Activated CD8-positive, alpha-beta memory T cell treated with anti-CD3 and anti-CD28 coated beads for 36 hours (primary cell): ENCODE results near the gene TGIF2. TPM values are rescaled to one million over a fixed set of nuclear protein-coding genes. Genes with fewer than 3 reads are reported as not detected.

Experiments used
- CTCF ChIA-PET: fragments of 350-600 bp; sonication (Branson Sonifier 250); formaldehyde crosslinking; loops from one replicate; lab custom pipeline; 2021; ENCODE audit warnings: antibody characterized with exemption; lab: Charles Lee
- POLR2A ChIA-PET: fragments of 350-600 bp; sonication (Branson Sonifier 250); formaldehyde crosslinking; loops from one replicate; lab custom pipeline; 2021; ENCODE audit warnings: antibody characterized with exemption; lab: Charles Lee
- total RNA-seq, 2 experiments: library from RNA; stranded (reverse); gene quantifications; one replicate each; pipeline ENCODE4 v1.2.3, GENCODE V29; 2021

TGIF2 gene
- total RNA-seq, 2 experiments from 2014 or later: 52.5 to 53.1 TPM

GRCh38 chr20:36593347-36593929 lies 20.0 kb downstream of the TGIF2 start:
- POLR2A ChIA-PET: interaction anchor here (0.5 to 4.1 kb wide), 4 partner anchors 12 to 821 kb away, joined by 3 to 41 read pairs (median 18); partner anchors contain the start of genes RAB5IF and TGIF2
- CTCF ChIA-PET: interaction anchor here (0.6 to 1.4 kb wide), 6 partner anchors 13 to 391 kb away, joined by 3 to 5 read pairs (median 3); partner anchors contain the start of gene RAB5IF

GRCh38 chr20:36599912-36600345 lies 26.5 kb downstream of the TGIF2 start:
- POLR2A ChIA-PET: interaction anchor here (1.4 kb wide), 1 partner anchor 26 kb away, joined by 4 read pairs; the partner anchor contains the start of gene TGIF2
- CTCF ChIA-PET: interaction anchor here (1.2 kb wide), 1 partner anchor 9 kb away, joined by 3 read pairs; no protein-coding TSS in a partner anchor

GRCh38 chr20:36601540-36601939 lies 28.1 kb downstream of the TGIF2 start:
- ChIA-PET CTCF (interaction anchor here (0.6 kb wide), 1 partner anchor 273 kb away, joined by 4 read pairs; no protein-coding TSS in a partner anchor), POLR2A (interaction anchor here (0.6 kb wide), 1 partner anchor 21 kb away, joined by 6 read pairs; no protein-coding TSS in a partner anchor)

- ChIA-PET POLR2A (interaction anchor here (0.6 to 3.6 kb wide), 11 partner anchors 10 to 1114 kb away, joined by 3 to 42 read pairs (median 4); partner anchors contain the start of genes SLA2 and TGIF2), CTCF (interaction anchor here (0.9 to 3.6 kb wide), 13 partner anchors 8 to 150 kb away, joined by 3 to 24 read pairs (median 6); partner anchors contain the start of genes SLA2 and TGIF2)
Observed at GRCh38 chr20:36604952-36605398, 31.6 kb downstream of the TGIF2 start.

GRCh38 chr20:36605399-36606157 lies 32.2 kb downstream of the TGIF2 start, which contains the start of gene RAB5IF:
Gene RAB5IF (plus strand): TSS chr20:36605779. CDS start chr20:36605952, 173 bp downstream.
- ChIA-PET CTCF (interaction anchor here (0.6 to 3.6 kb wide), 19 partner anchors 8 to 317 kb away, joined by 3 to 24 read pairs (median 5); partner anchors contain the start of genes SLA2 and TGIF2), POLR2A (interaction anchor here (0.5 to 3.6 kb wide), 13 partner anchors 10 to 1114 kb away, joined by 3 to 42 read pairs (median 5); partner anchors contain the start of genes SLA2 and TGIF2)

- CTCF ChIA-PET: interaction anchor here (0.6 to 3.6 kb wide), 17 partner anchors 8 to 448 kb away, joined by 3 to 24 read pairs (median 5); partner anchors contain the start of genes SLA2 and TGIF2
- POLR2A ChIA-PET: interaction anchor here (0.5 to 3.6 kb wide), 13 partner anchors 9 to 127 kb away, joined by 3 to 42 read pairs (median 4); partner anchors contain the start of genes SLA2 and TGIF2
Observed at GRCh38 chr20:36606158-36607066, 33.0 kb downstream of the TGIF2 start.

GRCh38 chr20:36607586-36608387 lies 34.4 kb downstream of the TGIF2 start:
- ChIA-PET POLR2A (interaction anchor here (3.5 kb wide), 1 partner anchor 37 kb away, joined by 16 read pairs; the partner anchor contains the start of gene SLA2), CTCF (interaction anchor here (0.9 to 2.8 kb wide), 2 partner anchors 11 to 37 kb away, joined by 3 to 10 read pairs; no protein-coding TSS in a partner anchor)

GRCh38 chr20:36608388-36608728 lies 35.0 kb downstream of the TGIF2 start:
- CTCF ChIA-PET: interaction anchor here (0.7 kb wide), 2 partner anchors 31 to 644 kb away, joined by 3 to 4 read pairs; no protein-coding TSS in a partner anchor
- POLR2A ChIA-PET: interaction anchor here (0.8 kb wide), 1 partner anchor 10 kb away, joined by 3 read pairs; no protein-coding TSS in a partner anchor

- CTCF ChIA-PET: interaction anchor here (1.2 to 1.7 kb wide), 4 partner anchors 11 to 39 kb away, joined by 3 to 7 read pairs (median 4); partner anchors contain the start of gene TGIF2
- POLR2A ChIA-PET: interaction anchor here (1.6 kb wide), 1 partner anchor 12 kb away, joined by 6 read pairs; no protein-coding TSS in a partner anchor
Observed at GRCh38 chr20:36611625-36612024, 38.2 kb downstream of the TGIF2 start.

GRCh38 chr20:36613974-36614373 lies 40.6 kb downstream of the TGIF2 start:
- POLR2A ChIA-PET: no interaction called here
- CTCF ChIA-PET: interaction anchor here (0.6 to 2.6 kb wide), 6 partner anchors 9 to 265 kb away, joined by 3 to 8 read pairs (median 4); partner anchors contain the start of gene RAB5IF

GRCh38 chr20:36614781-36615557 lies 41.6 kb downstream of the TGIF2 start:
- POLR2A ChIA-PET: no interaction called here
- CTCF ChIA-PET: interaction anchor here (1.0 to 2.6 kb wide), 4 partner anchors 10 to 140 kb away, joined by 3 to 8 read pairs (median 4); partner anchors contain the start of gene RAB5IF

GRCh38 chr20:36620917-36621316 lies 47.5 kb downstream of the TGIF2 start:
- CTCF ChIA-PET: no interaction called here
- POLR2A ChIA-PET: no interaction called here

- POLR2A ChIA-PET: interaction anchor here (0.9 to 1.9 kb wide), 2 partner anchors 11 to 22 kb away, joined by 5 to 6 read pairs; partner anchors contain the start of gene SLA2
- CTCF ChIA-PET: interaction anchor here (0.7 to 1.1 kb wide), 3 partner anchors 12 to 143 kb away, joined by 3 read pairs; no protein-coding TSS in a partner anchor
Observed at GRCh38 chr20:36623444-36623843, 50.0 kb downstream of the TGIF2 start.

GRCh38 chr20:36624068-36624943 lies 50.9 kb downstream of the TGIF2 start:
- ChIA-PET POLR2A (interaction anchor here (1.9 kb wide), 1 partner anchor 21 kb away, joined by 5 read pairs; the partner anchor contains the start of gene SLA2), CTCF (interaction anchor here (0.7 to 1.1 kb wide), 3 partner anchors 10 to 144 kb away, joined by 3 to 4 read pairs (median 3); no protein-coding TSS in a partner anchor)
